Endothelial cell of umbilical vein (primary cell): ENCODE results near the gene ZNF777. TPM values are rescaled to one million over a fixed set of nuclear protein-coding genes. Genes with fewer than 3 reads are reported as not detected.

Experiments
- BruUV-seq: library from RNA; stranded (reverse); fragments of 400-500 nt; replicated peaks from 2 replicates; lab custom pipeline; 2021; lab: Mats Ljungman, UMichigan
- CTCF ChIA-PET: fragments of 300-600, 350-600 bp; sonication (Branson Sonifier 250); formaldehyde crosslinking; loops from one replicate; lab custom pipeline; 2021; ENCODE audit warnings: antibody characterized with exemption, inconsistent platforms; lab: Charles Lee
- POLR2A ChIA-PET: fragments of 300-600, 350-600 bp; sonication (Branson Sonifier 250); formaldehyde crosslinking; loops from one replicate; lab custom pipeline; 2021; ENCODE audit warnings: antibody characterized with exemption, inconsistent platforms; lab: Charles Lee
- DNase-seq: peaks from one replicate; pipeline ENCODE4 v3.0.0-alpha.2; 2011; ENCODE audit warnings: low read depth, low spot score
- FAIRE-seq: peaks from 2 replicates; lab custom pipeline; 2011; peaks lifted over from hg19 to GRCh38; lab: Jason Lieb, UNC
- H2AFZ ChIP-seq: 2 replicates; pipeline ENCODE4 v1.6.0; 2012; ENCODE audit warnings: low read depth, low read length, control low read depth, inconsistent platforms
- H3K27ac ChIP-seq: 2 replicates; pipeline ENCODE4 v1.5.1; 2011; ENCODE audit warnings: low read depth, mild to moderate bottlenecking, control low read depth, low read length, moderate library complexity; ENCODE audit not compliant: insufficient read depth
- H3K27me3 ChIP-seq, 2 experiments: 2 replicates each; pipeline versions ENCODE4 v1.6.0 to v1.6.1; 2011; ENCODE audit warnings: low read length in 2 of 2, mixed read lengths in 1 of 2; ENCODE audit not compliant: control insufficient read depth in 2 of 2, insufficient read depth in 2 of 2
- H3K36me3 ChIP-seq, 2 experiments: 2 replicates in 1 of 2; 3 replicates in 1 of 2; pipeline ENCODE4 v1.5.1; 2011; ENCODE audit warnings: low read length in 2 of 2, mild to moderate bottlenecking in 1 of 2, moderate library complexity in 1 of 2; ENCODE audit not compliant: control insufficient read depth in 2 of 2, insufficient read depth in 2 of 2; ENCODE audit errors: extremely low read depth in 1 of 2
- H3K4me1 ChIP-seq: 3 replicates; pipeline ENCODE4 v1.5.1; 2011; ENCODE audit warnings: mild to moderate bottlenecking, low read length; ENCODE audit not compliant: control insufficient read depth, insufficient read depth; ENCODE audit errors: extremely low read depth
- H3K4me2 ChIP-seq: 2 replicates; pipeline ENCODE4 v1.6.1; 2011; ENCODE audit warnings: low read length, control low read depth, mixed read lengths; ENCODE audit not compliant: insufficient read depth
- H3K4me3 ChIP-seq, 3 experiments: fragments of 200-600 bp in 1 of 3; sonication (generic), shearing (Covaris generic) in 1 of 3; replicated peaks in 1 of 3; 2 replicates each; pipeline ENCODE4 v1.5.1; 2011 to 2016; ENCODE audit warnings: control low read depth in 3 of 3, low read length in 3 of 3, mild to moderate bottlenecking in 2 of 3, inconsistent platforms in 1 of 3, low read depth in 1 of 3, moderate library complexity in 1 of 3; ENCODE audit not compliant: insufficient read depth in 1 of 3
- H3K79me2 ChIP-seq: 2 replicates; pipeline ENCODE4 v1.6.0; 2012; ENCODE audit warnings: low read length, inconsistent platforms; ENCODE audit not compliant: control insufficient read depth, insufficient read depth
- H3K9ac ChIP-seq: replicated peaks from 2 replicates; pipeline ENCODE3; 2011; ENCODE audit warnings: low read length, control low read depth; ENCODE audit not compliant: insufficient read depth; ENCODE audit errors: extremely low read depth
- H3K9me1 ChIP-seq: replicated peaks from 3 replicates; pipeline ENCODE4 v1.6.0; 2011; ENCODE audit warnings: mild to moderate bottlenecking, low read length; ENCODE audit not compliant: control insufficient read depth, insufficient read depth; ENCODE audit errors: extremely low read depth
- H3K9me3 ChIP-seq: replicated peaks from 2 replicates; pipeline ENCODE4 v1.5.1; 2012; ENCODE audit warnings: low read length, inconsistent platforms; ENCODE audit not compliant: control insufficient read depth, insufficient read depth
- H4K20me1 ChIP-seq: replicated peaks from 2 replicates; pipeline ENCODE3; 2011; ENCODE audit warnings: mild to moderate bottlenecking, low read length; ENCODE audit not compliant: control insufficient read depth, insufficient read depth; ENCODE audit errors: extremely low read depth
- CTCF ChIP-seq, 2 donors: IDR thresholded peaks; 1 replicate in 1 of 2; 2 replicates in 1 of 2; pipeline ENCODE4 v1.5.1; 2011; ENCODE audit warnings: low read length in 2 of 2, mild to moderate bottlenecking in 2 of 2, moderate library complexity in 2 of 2, control low read depth in 1 of 2, inconsistent platforms in 1 of 2, low read depth in 1 of 2; ENCODE audit not compliant: insufficient read depth in 1 of 2; ENCODE audit errors: extremely low read depth in 1 of 2
- EZH2 ChIP-seq: IDR thresholded peaks from 2 replicates; pipeline ENCODE4 v1.6.1; 2012; ENCODE audit warnings: borderline replicate concordance, low read depth, mild to moderate bottlenecking, moderate library complexity, low read length, inconsistent platforms; ENCODE audit not compliant: severe bottlenecking
- FOS ChIP-seq: IDR thresholded peaks from 2 replicates; pipeline ENCODE4 v1.6.1; 2011; ENCODE audit warnings: mild to moderate bottlenecking, low read length, moderate library complexity, borderline replicate concordance; ENCODE audit not compliant: insufficient read depth
- GATA2 ChIP-seq: IDR thresholded peaks from 2 replicates; pipeline ENCODE4 v1.7.0; 2011; ENCODE audit warnings: low read depth, mild to moderate bottlenecking, moderate library complexity, mixed read lengths, low read length; ENCODE audit not compliant: insufficient read length, insufficient read depth
- JUN ChIP-seq: IDR thresholded peaks from 2 replicates; pipeline ENCODE4 v1.6.1; 2011; ENCODE audit warnings: borderline replicate concordance, low read depth; ENCODE audit not compliant: insufficient read length, insufficient read depth
- MYC ChIP-seq: IDR thresholded peaks from one replicate; pipeline ENCODE4 v1.6.1; 2011; ENCODE audit warnings: mild to moderate bottlenecking, low read depth, low read length
- POLR2A ChIP-seq: IDR thresholded peaks from 2 replicates; pipeline ENCODE4 v1.6.1; 2012; ENCODE audit warnings: low read depth, mild to moderate bottlenecking, control low read depth, low read length
- dilution Hi-C: fragments of 300-500 bp; cut with MboI; formaldehyde crosslinking; loops from one replicate; pipeline ENCODE4 v1.15.0; 2019; ENCODE audit warnings: low sequenced_read_pairs; ENCODE audit not compliant: extremely low pct_ligation_motif_present
- intact Hi-C: fragments of 100-400 bp; cut with micrococcal nuclease; formaldehyde crosslinking; loops from one replicate; pipeline ENCODE4 v1.10.0; 2022
- polyA plus RNA-seq, 4 experiments: library from polyadenylated mRNA; depleted of rRNA in 3 of 4; stranded (reverse) in 3 of 4; unstranded in 1 of 4; fragments of >200 nt; gene quantifications; 2 replicates each; pipeline versions ENCODE4 v1.2.1 to v1.2.3, GENCODE V29; 2011 to 2012; ENCODE audit warnings: missing spikeins in 1 of 4
- total RNA-seq: library from RNA; stranded (reverse); gene quantifications from 2 replicates; pipeline ENCODE4 v1.2.3, GENCODE V29; 2021
- TF ChIP-seq, protein P1 (sequence below): IDR thresholded peaks from 2 replicates; pipeline ENCODE4 v1.6.1; 2011; ENCODE audit not compliant: insufficient read depth, insufficient read length

ZNF777 gene
- total and polyA plus RNA-seq, 2 donors (not counting 3 experiments of a cell fraction or from before 2014, with no cell fraction given), result 7.4 to 11.1 TPM

DNA sequence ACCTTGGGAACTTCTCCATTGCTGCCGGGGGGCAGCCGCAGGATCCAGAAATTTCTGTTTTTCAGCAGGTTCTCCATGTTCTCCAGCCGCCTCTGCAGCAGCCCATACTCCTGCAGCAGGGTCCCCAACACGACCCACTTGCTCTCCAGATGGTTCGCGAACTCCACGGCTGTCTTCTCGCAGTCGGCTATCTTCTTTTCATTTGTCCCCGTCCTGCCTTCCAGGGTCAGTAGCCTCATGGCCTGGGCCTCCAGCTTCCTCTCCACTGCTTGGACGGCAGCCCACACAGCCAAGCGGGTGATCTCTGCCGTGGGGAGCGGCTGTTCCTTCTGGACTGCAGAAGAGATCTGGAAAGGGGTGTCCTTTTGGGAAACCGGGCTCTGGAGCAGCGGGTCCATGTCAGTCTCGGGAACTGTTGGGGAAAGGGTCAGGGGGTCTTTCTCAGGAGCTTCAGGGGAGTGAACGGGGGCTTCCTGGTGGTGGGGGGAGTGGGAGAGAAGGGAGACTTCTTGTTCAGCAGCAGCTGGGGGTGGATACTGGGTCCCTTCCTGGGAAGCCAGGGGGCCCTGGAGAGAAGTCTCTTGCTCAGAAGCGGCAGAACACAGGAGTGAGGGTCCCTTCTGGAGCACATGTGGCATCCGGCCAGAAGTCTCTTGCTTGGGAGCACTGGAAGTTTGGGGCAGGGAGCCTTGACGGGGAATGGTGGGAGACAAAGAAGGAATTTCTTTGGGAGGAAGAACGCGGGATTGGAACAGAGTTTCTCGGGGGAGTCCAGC lies 5.5 kb downstream of the ZNF777 start:
- Histone ChIP-seq H3K9me1 (no peaks in the 10 kb centered on the region), H3K4me2 (no peak overlapping the region), H3K79me2 (peaks cover 14% of the 10 kb centered on the region), H3K4me3 (no peak overlapping the region), H3K36me3 (peaks cover 11 to 22% of the 10 kb centered on the region in 2 experiments), H3K27ac (no peak overlapping the region), H3K9ac (no peak overlapping the region), H3K4me1 (peaks cover 7% of the 10 kb centered on the region), H4K20me1 (no peaks in the 10 kb centered on the region), H2AFZ (no peak overlapping the region), H3K27me3 (no peaks in the 10 kb centered on the region), H3K9me3 (no peaks in the 10 kb centered on the region)
- ChIA-PET POLR2A (no interaction called here), CTCF (no interaction called here)
- intact Hi-C loops (no loop called here), dilution Hi-C loops (no loop called here)
- TF ChIP-seq MYC, result no peak
- TF ChIP-seq FOS, result no peak
- no peak for TF ChIP-seq GATA2
- TF ChIP-seq JUN, result no peak
- TF ChIP-seq, protein P1, sequence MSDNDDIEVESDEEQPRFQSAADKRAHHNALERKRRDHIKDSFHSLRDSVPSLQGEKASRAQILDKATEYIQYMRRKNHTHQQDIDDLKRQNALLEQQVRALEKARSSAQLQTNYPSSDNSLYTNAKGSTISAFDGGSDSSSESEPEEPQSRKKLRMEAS, result no peak
- TF ChIP-seq CTCF (IDR thresholded peaks at IDR 0.05; ENCODE audit: extremely low read depth in 1 of 2, insufficient read depth in 1 of 2, low read depth in 1 of 2, low read length in 2 of 2), result no peak
- no peak for TF ChIP-seq POLR2A
- TF ChIP-seq EZH2, result no peak
- no peak for DNase-seq
- no TSS peak for BruUV-seq
- FAIRE-seq, result no peak
